ENCODE data around the gene IFI44L.

IFI44L gene

DNA sequence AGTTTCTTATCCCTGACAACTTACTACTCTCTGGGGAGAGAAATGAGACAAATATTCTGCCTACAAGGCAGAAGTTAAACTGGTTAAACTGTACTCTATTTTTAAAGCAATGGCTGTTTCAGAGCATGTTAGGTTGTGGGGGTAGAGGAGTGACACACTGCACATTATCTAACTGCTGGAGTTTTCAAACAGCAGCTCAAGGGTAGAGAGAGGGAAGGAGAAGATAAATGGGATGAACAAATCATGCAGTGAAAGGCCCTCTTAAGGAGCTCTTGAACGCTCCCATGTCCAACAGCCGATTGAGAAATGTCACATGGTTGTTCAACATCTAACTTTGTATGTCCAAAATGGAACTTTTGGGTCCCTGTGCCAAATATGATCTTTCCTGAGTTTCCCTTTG, 14.0 kb upstream of the IFI44L start:
- no peaks in the 10 kb centered on the region for H3K36me3 ChIP-seq (ENCODE audit: control insufficient read depth, insufficient read depth, low read length)
- whole genome bisulfite sequencing, 2 experiments (ENCODE audit: insufficient coverage in 2 of 2) = 85 to 98% methylated on average over 2 of the region's 2 CpGs
- H3K4me1 ChIP-seq (ENCODE audit: control insufficient read depth, insufficient read depth, low read length, poor library complexity, severe bottlenecking) = no peaks in the 10 kb centered on the region
- H3K4me3 ChIP-seq (ENCODE audit: extremely low read depth, insufficient read depth, low read length, poor library complexity, severe bottlenecking) = no peak overlapping the region
- H3K9me3 ChIP-seq (ENCODE audit: control insufficient read depth, low read length) = no peaks in the 10 kb centered on the region
- no peak overlapping the region for H3K27ac ChIP-seq (ENCODE audit: low read depth, low read length, severe bottlenecking)

DNA sequence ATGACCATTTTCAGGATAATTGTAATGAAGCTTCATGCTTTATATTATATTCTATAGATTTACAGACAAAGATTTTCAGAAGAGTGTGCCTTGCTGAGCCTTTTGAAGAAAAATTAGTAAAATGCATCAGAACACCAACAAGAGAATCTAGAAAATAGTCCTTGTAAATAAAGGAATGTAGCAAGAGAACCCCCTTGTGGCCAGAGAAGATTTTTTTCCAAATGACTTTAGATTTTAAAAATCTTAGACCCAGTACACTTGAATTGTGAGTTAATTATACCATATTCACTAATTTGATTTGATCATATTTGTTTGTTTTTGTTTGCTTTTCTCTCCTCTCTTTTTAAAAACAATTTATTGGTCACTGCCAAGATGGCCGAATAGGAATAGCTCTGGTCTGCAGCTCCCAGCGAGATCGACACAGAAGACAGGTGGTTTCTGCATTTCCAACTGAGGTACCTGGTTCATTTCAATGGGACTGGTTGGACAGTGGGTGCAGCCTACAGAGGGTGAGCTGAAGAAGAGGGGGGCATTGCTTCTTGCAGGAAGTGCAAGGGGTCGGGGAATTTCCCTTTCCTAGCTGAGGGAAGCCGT, 12.8 kb upstream of the IFI44L start:
- Histone ChIP-seq H3K4me3 (ENCODE audit: extremely low read depth, insufficient read depth, low read length, poor library complexity, severe bottlenecking) (no peak overlapping the region), H3K4me1 (ENCODE audit: control insufficient read depth, insufficient read depth, low read length, poor library complexity, severe bottlenecking) (no peaks in the 10 kb centered on the region), H3K36me3 (ENCODE audit: control insufficient read depth, insufficient read depth, low read length) (no peaks in the 10 kb centered on the region), H3K9me3 (ENCODE audit: control insufficient read depth, low read length) (no peaks in the 10 kb centered on the region), H3K27ac (ENCODE audit: low read depth, low read length, severe bottlenecking) (no peak overlapping the region)
- 100% methylated on average over 2 of the region's 5 CpGs; no CpG with 5 or more reads in 1 of the 2 experiments for WGBS, 2 experiments (ENCODE audit: insufficient coverage in 2 of 2)

- no peaks in the 10 kb centered on the region for H3K4me1 ChIP-seq (ENCODE audit: control insufficient read depth, insufficient read depth, low read length, poor library complexity, severe bottlenecking)
- H3K4me3 ChIP-seq (ENCODE audit: extremely low read depth, insufficient read depth, low read length, poor library complexity, severe bottlenecking) = no peak overlapping the region
- 49 to 58% methylated on average over 3 to 4 of the region's 4 CpGs for WGBS, 2 experiments (ENCODE audit: insufficient coverage in 2 of 2)
- no peaks in the 10 kb centered on the region for H3K36me3 ChIP-seq (ENCODE audit: control insufficient read depth, insufficient read depth, low read length)
- no peaks in the 10 kb centered on the region for H3K9me3 ChIP-seq (ENCODE audit: control insufficient read depth, low read length)
- H3K27ac ChIP-seq (ENCODE audit: low read depth, low read length, severe bottlenecking) = no peak overlapping the region
Measured at GRCh38 chr1:78607944-78608343, 12.3 kb upstream of the IFI44L start.

GRCh38 chr1:78617615-78618026, 2.6 kb upstream of the IFI44L start:
- no peaks in the 10 kb centered on the region for H3K9me3 ChIP-seq (ENCODE audit: control insufficient read depth, low read length)
- no peak overlapping the region for H3K4me3 ChIP-seq (ENCODE audit: extremely low read depth, insufficient read depth, low read length, poor library complexity, severe bottlenecking)
- no peak overlapping the region for H3K27ac ChIP-seq (ENCODE audit: low read depth, low read length, severe bottlenecking)
- no peaks in the 10 kb centered on the region for H3K4me1 ChIP-seq (ENCODE audit: control insufficient read depth, insufficient read depth, low read length, poor library complexity, severe bottlenecking)
- H3K36me3 ChIP-seq (ENCODE audit: control insufficient read depth, insufficient read depth, low read length) = no peaks in the 10 kb centered on the region
- 4 to 5% methylated on average over 3 to 4 of the region's 7 CpGs for WGBS, 2 experiments (ENCODE audit: insufficient coverage in 2 of 2)

- 92 to 100% methylated on average over 2 to 3 of the region's 3 CpGs for WGBS, 2 experiments (ENCODE audit: insufficient coverage in 2 of 2)
- Histone ChIP-seq H3K9me3 (ENCODE audit: control insufficient read depth, low read length) (no peaks in the 10 kb centered on the region), H3K4me3 (ENCODE audit: extremely low read depth, insufficient read depth, low read length, poor library complexity, severe bottlenecking) (no peak overlapping the region), H3K27ac (ENCODE audit: low read depth, low read length, severe bottlenecking) (no peak overlapping the region), H3K36me3 (ENCODE audit: control insufficient read depth, insufficient read depth, low read length) (no peaks in the 10 kb centered on the region), H3K4me1 (ENCODE audit: control insufficient read depth, insufficient read depth, low read length, poor library complexity, severe bottlenecking) (no peaks in the 10 kb centered on the region)
Measured at GRCh38 chr1:78619032-78619431, 1.2 kb upstream of the IFI44L start.

- 80 to 84% methylated on average over 4 of the region's 4 CpGs for WGBS, 2 experiments (ENCODE audit: insufficient coverage in 2 of 2)
Measured at GRCh38 chr1:78619446-78619802, 824 bp upstream of the IFI44L start.

GRCh38 chr1:78620666-78621065, 418 bp downstream of the IFI44L start:
- H3K9me3 ChIP-seq (ENCODE audit: control insufficient read depth, low read length) = no peaks in the 10 kb centered on the region
- WGBS, 2 experiments (ENCODE audit: insufficient coverage in 2 of 2) = no CpG with 5 or more reads among the region's 1 CpG
- no peak overlapping the region for H3K27ac ChIP-seq (ENCODE audit: low read depth, low read length, severe bottlenecking)
- no peak overlapping the region for H3K4me3 ChIP-seq (ENCODE audit: extremely low read depth, insufficient read depth, low read length, poor library complexity, severe bottlenecking)
- H3K4me1 ChIP-seq (ENCODE audit: control insufficient read depth, insufficient read depth, low read length, poor library complexity, severe bottlenecking) = no peaks in the 10 kb centered on the region
- no peaks in the 10 kb centered on the region for H3K36me3 ChIP-seq (ENCODE audit: control insufficient read depth, insufficient read depth, low read length)

More at GRCh38 chr1:78619446-78619802, 824 bp upstream of the IFI44L start:
- Histone ChIP-seq H3K4me1 (ENCODE audit: control insufficient read depth, insufficient read depth, low read length, poor library complexity, severe bottlenecking) (no peaks in the 10 kb centered on the region), H3K27ac (ENCODE audit: low read depth, low read length, severe bottlenecking) (no peak overlapping the region), H3K36me3 (ENCODE audit: control insufficient read depth, insufficient read depth, low read length) (no peaks in the 10 kb centered on the region), H3K9me3 (ENCODE audit: control insufficient read depth, low read length) (no peaks in the 10 kb centered on the region), H3K4me3 (ENCODE audit: extremely low read depth, insufficient read depth, low read length, poor library complexity, severe bottlenecking) (no peak overlapping the region)

- Histone ChIP-seq H3K9me3 (ENCODE audit: control insufficient read depth, low read length) (no peaks in the 10 kb centered on the region), H3K27ac (ENCODE audit: low read depth, low read length, severe bottlenecking) (no peak overlapping the region), H3K4me1 (ENCODE audit: control insufficient read depth, insufficient read depth, low read length, poor library complexity, severe bottlenecking) (no peaks in the 10 kb centered on the region), H3K36me3 (ENCODE audit: control insufficient read depth, insufficient read depth, low read length) (no peaks in the 10 kb centered on the region), H3K4me3 (ENCODE audit: extremely low read depth, insufficient read depth, low read length, poor library complexity, severe bottlenecking) (no peak overlapping the region)
- WGBS, 2 experiments (ENCODE audit: insufficient coverage in 2 of 2) = 95 to 100% methylated on average over 1 to 3 of the region's 4 CpGs
Measured at GRCh38 chr1:78622548-78622947, 2.3 kb downstream of the IFI44L start.

- Histone ChIP-seq H3K4me1 (ENCODE audit: control insufficient read depth, insufficient read depth, low read length, poor library complexity, severe bottlenecking) (no peaks in the 10 kb centered on the region), H3K4me3 (ENCODE audit: extremely low read depth, insufficient read depth, low read length, poor library complexity, severe bottlenecking) (no peak overlapping the region), H3K36me3 (ENCODE audit: control insufficient read depth, insufficient read depth, low read length) (no peaks in the 10 kb centered on the region), H3K9me3 (ENCODE audit: control insufficient read depth, low read length) (no peaks in the 10 kb centered on the region), H3K27ac (ENCODE audit: low read depth, low read length, severe bottlenecking) (no peak overlapping the region)
- 100% methylated on average over 2 to 4 of the region's 7 CpGs for WGBS, 2 experiments (ENCODE audit: insufficient coverage in 2 of 2)
Measured at GRCh38 chr1:78624035-78624434, 3.8 kb downstream of the IFI44L start.

DNA sequence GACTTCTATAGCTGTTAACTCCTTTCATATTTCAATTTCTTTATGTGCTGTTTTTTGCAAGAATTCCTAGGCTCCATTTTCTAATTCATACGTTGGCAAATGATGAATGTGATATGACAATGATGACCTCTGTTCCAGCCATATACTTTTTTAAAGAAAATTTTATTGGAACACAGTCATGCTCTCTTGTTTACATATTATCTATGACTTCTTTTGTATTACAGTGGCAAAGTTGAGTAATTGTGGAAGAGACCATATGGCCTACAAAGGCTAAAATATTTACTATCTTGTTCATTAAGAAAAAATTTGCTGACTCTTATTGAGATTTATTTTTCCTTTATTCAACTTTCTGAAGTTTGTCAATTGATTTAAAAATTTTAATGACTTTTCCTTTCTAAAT, 7.1 kb downstream of the IFI44L start:
- H3K27ac ChIP-seq (ENCODE audit: low read depth, low read length, severe bottlenecking) = no peak overlapping the region
- no CpG with 5 or more reads among the region's 1 CpG for WGBS, 2 experiments (ENCODE audit: insufficient coverage in 2 of 2)
- no peak overlapping the region for H3K4me3 ChIP-seq (ENCODE audit: extremely low read depth, insufficient read depth, low read length, poor library complexity, severe bottlenecking)
- no peaks in the 10 kb centered on the region for H3K9me3 ChIP-seq (ENCODE audit: control insufficient read depth, low read length)
- no peaks in the 10 kb centered on the region for H3K36me3 ChIP-seq (ENCODE audit: control insufficient read depth, insufficient read depth, low read length)
- H3K4me1 ChIP-seq (ENCODE audit: control insufficient read depth, insufficient read depth, low read length, poor library complexity, severe bottlenecking) = no peaks in the 10 kb centered on the region

DNA sequence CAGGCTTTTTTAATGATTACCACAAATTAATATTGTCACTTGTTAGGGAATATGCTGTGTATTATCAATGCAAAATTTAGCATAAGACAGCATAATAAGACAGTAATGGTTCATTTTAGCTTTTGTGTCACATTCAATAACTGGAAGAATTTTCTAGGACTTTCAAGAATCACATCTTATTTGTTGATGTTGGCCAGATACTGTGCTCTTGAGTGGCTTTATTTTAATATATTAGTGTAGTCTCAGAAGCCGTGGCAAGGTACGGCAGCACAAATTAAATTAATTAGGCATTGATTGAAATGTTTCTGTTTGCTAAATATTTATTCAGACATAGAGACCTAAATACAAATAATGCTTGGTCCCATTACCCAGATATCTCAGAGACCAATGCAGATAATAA, 10.4 kb downstream of the IFI44L start:
- Histone ChIP-seq H3K4me3 (ENCODE audit: extremely low read depth, insufficient read depth, low read length, poor library complexity, severe bottlenecking) (no peak overlapping the region), H3K9me3 (ENCODE audit: control insufficient read depth, low read length) (no peaks in the 10 kb centered on the region), H3K36me3 (ENCODE audit: control insufficient read depth, insufficient read depth, low read length) (no peaks in the 10 kb centered on the region), H3K4me1 (ENCODE audit: control insufficient read depth, insufficient read depth, low read length, poor library complexity, severe bottlenecking) (no peaks in the 10 kb centered on the region), H3K27ac (ENCODE audit: low read depth, low read length, severe bottlenecking) (no peak overlapping the region)
- 40% methylated on average over 2 of the region's 2 CpGs; no CpG with 5 or more reads in 1 of the 2 experiments for WGBS, 2 experiments (ENCODE audit: insufficient coverage in 2 of 2)

Measured in mesodermal cell (in vitro differentiated cells).